Liver (tissue), 9 donors: ENCODE measurements around the gene DPP6. TPM values are rescaled to one million over a fixed set of nuclear protein-coding genes. Genes with fewer than 3 reads are reported as not detected.

ENCODE experiments used
- DNase-seq: peaks from one replicate; pipeline ENCODE4 v3.0.0-alpha.2; 2017; ENCODE audit warnings: low spot score
- H3K27ac ChIP-seq, 2 donors: one replicate each; pipeline ENCODE4 v1.7.0; 2013; ENCODE audit warnings: inconsistent platforms in 2 of 2, low read length in 2 of 2, control low read depth in 1 of 2, low read depth in 1 of 2, mild to moderate bottlenecking in 1 of 2
- H3K27me3 ChIP-seq, 4 donors: one replicate each; pipeline versions ENCODE4 v1.6.1 to v1.7.0; 2013; ENCODE audit warnings: low read length in 3 of 4, inconsistent platforms in 1 of 4, mild to moderate bottlenecking in 1 of 4, moderate library complexity in 1 of 4; ENCODE audit not compliant: control insufficient read depth in 4 of 4, insufficient read depth in 4 of 4
- H3K36me3 ChIP-seq, 4 donors: one replicate each; pipeline versions ENCODE4 v1.6.1 to v1.7.0; 2013; ENCODE audit warnings: low read length in 3 of 4, mild to moderate bottlenecking in 3 of 4, low read depth in 1 of 4, moderate library complexity in 1 of 4; ENCODE audit not compliant: control insufficient read depth in 4 of 4, insufficient read depth in 3 of 4
- H3K4me1 ChIP-seq, 4 donors: one replicate each; pipeline versions ENCODE4 v1.6.1 to v1.7.0; 2013; ENCODE audit warnings: low read length in 3 of 4, mild to moderate bottlenecking in 3 of 4, moderate library complexity in 1 of 4; ENCODE audit not compliant: control insufficient read depth in 4 of 4, insufficient read depth in 4 of 4
- H3K4me3 ChIP-seq, 3 donors: one replicate each; pipeline versions ENCODE4 v1.6.1 to v1.7.0; 2013; ENCODE audit warnings: low read length in 3 of 3, control low read depth in 1 of 3, low read depth in 1 of 3, mild to moderate bottlenecking in 1 of 3
- H3K9ac ChIP-seq, 2 donors: one replicate each; pipeline ENCODE4 v1.7.0; 2013; ENCODE audit warnings: low read length in 2 of 2, mild to moderate bottlenecking in 2 of 2, moderate library complexity in 2 of 2, control low read depth in 1 of 2, low read depth in 1 of 2
- H3K9me3 ChIP-seq, 4 donors: one replicate each; pipeline versions ENCODE4 v1.6.1 to v1.7.0; 2013; ENCODE audit warnings: low read length in 3 of 4; ENCODE audit not compliant: control insufficient read depth in 4 of 4
- EGR1 ChIP-seq, 2 donors: IDR thresholded peaks; 2 replicates each; pipeline ENCODE4 v1.6.1; 2016 to 2018; ENCODE audit warnings: antibody characterized with exemption in 2 of 2, low read depth in 2 of 2
- FOXA1 ChIP-seq: IDR thresholded peaks from 2 replicates; pipeline ENCODE4 v1.6.1; 2016; ENCODE audit warnings: antibody characterized with exemption
- FOXA2 ChIP-seq: IDR thresholded peaks from 2 replicates; pipeline ENCODE4 v1.6.1; 2016; ENCODE audit warnings: antibody characterized with exemption
- GABPA ChIP-seq, 2 donors: IDR thresholded peaks in 1 of 2; conservative IDR thresholded peaks in 1 of 2; 2 replicates each; pipeline ENCODE4 v1.6.1; 2016; ENCODE audit warnings: antibody characterized with exemption in 2 of 2, mild to moderate bottlenecking in 1 of 2, moderate library complexity in 1 of 2
- HNF4A ChIP-seq, 2 donors: conservative IDR thresholded peaks; 2 replicates each; pipeline ENCODE4 v1.6.1; 2016; ENCODE audit warnings: antibody characterized with exemption in 2 of 2, mild to moderate bottlenecking in 2 of 2
- JUND ChIP-seq, 2 donors: IDR thresholded peaks; 2 replicates each; pipeline ENCODE4 v1.6.1; 2016; ENCODE audit warnings: antibody characterized with exemption in 2 of 2
- MAX ChIP-seq: IDR thresholded peaks from 2 replicates; pipeline ENCODE4 v1.6.1; 2016; ENCODE audit warnings: antibody characterized with exemption
- NR2F2 ChIP-seq: IDR thresholded peaks from 2 replicates; pipeline ENCODE4 v1.6.1; 2016; ENCODE audit warnings: antibody characterized with exemption
- RAD21 ChIP-seq, 2 donors: IDR thresholded peaks; 2 replicates each; pipeline ENCODE4 v1.6.1; 2016; ENCODE audit warnings: antibody characterized with exemption in 2 of 2, mild to moderate bottlenecking in 2 of 2
- REST ChIP-seq: IDR thresholded peaks from 2 replicates; pipeline ENCODE4 v1.6.1; 2016; ENCODE audit warnings: antibody characterized with exemption, mild to moderate bottlenecking
- RXRA ChIP-seq, 2 donors: IDR thresholded peaks; 2 replicates each; pipeline ENCODE4 v1.6.1; 2017 to 2018; ENCODE audit warnings: antibody characterized with exemption in 2 of 2, mild to moderate bottlenecking in 1 of 2
- TAF1 ChIP-seq: conservative IDR thresholded peaks from 2 replicates; pipeline ENCODE4 v1.6.1; 2016; ENCODE audit warnings: antibody characterized with exemption, mild to moderate bottlenecking
- YY1 ChIP-seq: IDR thresholded peaks from 2 replicates; pipeline ENCODE4 v1.6.1; 2016; ENCODE audit warnings: antibody characterized with exemption, mild to moderate bottlenecking
- ZBTB33 ChIP-seq: IDR thresholded peaks from 2 replicates; pipeline ENCODE4 v1.6.1; 2016; ENCODE audit warnings: antibody characterized with exemption
- WGBS: extraction: QIAGEN DNeasy Blood & Tissue Kit; methylation state at CpG from one replicate; pipeline ENCODE4 v1.1.7; 2013; 5-methylcytosine and 5-hydroxymethylcytosine counted together
- polyA plus RNA-seq, 2 donors: library from polyadenylated mRNA; stranded (reverse) in 1 of 2; unstranded in 1 of 2; fragments of 200-250 nt in 1 of 2; fragments of >200 nt in 1 of 2; fragmentation: Nextera tagmentation in 1 of 2; extraction: Ambion mirVana in 1 of 2; gene quantifications; one replicate each; pipeline versions ENCODE4 v1.2.1 to v1.2.3, GENCODE V29; 2013 to 2015
- total RNA-seq, 2 donors: library from RNA; depleted of rRNA; stranded (reverse); fragments of >200 nt; gene quantifications; one replicate each; pipeline ENCODE4 v1.2.3, GENCODE V29; 2014
- donor health status: healthy.
- donor health status: healthy.
- donor health status: healthy.
- donor health status: healthy.
- donor health status: healthy.

DPP6 gene
- total and polyA plus RNA-seq, 4 donors, result 0.01 TPM; not detected in 3

- 31% methylated on average over 10 of the region's 10 CpGs for WGBS
- Histone ChIP-seq H3K27ac (no peak overlapping the region), H3K27me3 (peaks cover 0 to 6% (median 2%) of the 10 kb centered on the region in 4 donors), H3K4me3 (no peak overlapping the region), H3K36me3 (no peaks in the 10 kb centered on the region), H3K9ac (no peak overlapping the region), H3K4me1 (no peaks in the 10 kb centered on the region), H3K9me3 (no peaks in the 10 kb centered on the region)
- DNase-seq, result no peak
- TF ChIP-seq MAX (no peak), RXRA (IDR thresholded peaks at IDR 0.05) (no peak), JUND (IDR thresholded peaks at IDR 0.05) (no peak), EGR1 (IDR thresholded peaks at IDR 0.05; ENCODE audit: low read depth in 2 of 2) (no peak), RAD21 (IDR thresholded peaks at IDR 0.05) (no peak), TAF1 (no peak), FOXA2 (no peak)
These were observed 822.4 kb downstream of the DPP6 start for GRCh38 chr7:154874409-154875113.

GRCh38 chr7:154875297-154875696 is 823.1 kb downstream of the DPP6 start:
- H3K27ac ChIP-seq, result no peak overlapping the region
- TF ChIP-seq ZBTB33, result no peak
- TF ChIP-seq RAD21 (IDR thresholded peaks at IDR 0.05), result no peak
- no peak for TF ChIP-seq GABPA (IDR thresholded peaks at IDR 0.05 in 1 of 2, conservative IDR thresholded peaks at IDR 0.05 in 1 of 2)
- no peak for TF ChIP-seq FOXA1
- TF ChIP-seq NR2F2, result no peak
- no peak for TF ChIP-seq REST
- TF ChIP-seq EGR1 (IDR thresholded peaks at IDR 0.05; ENCODE audit: low read depth in 2 of 2), result no peak
- no peak for TF ChIP-seq YY1
- no peak for TF ChIP-seq RXRA (IDR thresholded peaks at IDR 0.05)
- no peak for TF ChIP-seq JUND (IDR thresholded peaks at IDR 0.05)
- no peak for TF ChIP-seq HNF4A (conservative IDR thresholded peaks at IDR 0.05)
- no peak overlapping the region for H3K4me3 ChIP-seq
- no peaks in the 10 kb centered on the region for H3K36me3 ChIP-seq
- 91% methylated on average over 13 of the region's 13 CpGs for WGBS
- H3K4me1 ChIP-seq, result no peaks in the 10 kb centered on the region
- H3K27me3 ChIP-seq, result peaks cover 0 to 6% (median 2%) of the 10 kb centered on the region in 4 donors
- H3K9me3 ChIP-seq, result no peaks in the 10 kb centered on the region
- H3K9ac ChIP-seq, result no peak overlapping the region
- no peak for DNase-seq
